ENCODE data around the gene ANKH. TPM values are rescaled to one million over a fixed set of nuclear protein-coding genes. Genes with fewer than 3 reads are reported as not detected.
"Not testable (repeated sequence)": the region's sequence is repeated elsewhere in the genome, so short reads cannot be mapped to it uniquely, and the experiment has no call there.

ANKH gene
- total RNA-seq, 4 donors from 2014 or later, result 33.4 to 49.4 (median 38.0) TPM

DNA sequence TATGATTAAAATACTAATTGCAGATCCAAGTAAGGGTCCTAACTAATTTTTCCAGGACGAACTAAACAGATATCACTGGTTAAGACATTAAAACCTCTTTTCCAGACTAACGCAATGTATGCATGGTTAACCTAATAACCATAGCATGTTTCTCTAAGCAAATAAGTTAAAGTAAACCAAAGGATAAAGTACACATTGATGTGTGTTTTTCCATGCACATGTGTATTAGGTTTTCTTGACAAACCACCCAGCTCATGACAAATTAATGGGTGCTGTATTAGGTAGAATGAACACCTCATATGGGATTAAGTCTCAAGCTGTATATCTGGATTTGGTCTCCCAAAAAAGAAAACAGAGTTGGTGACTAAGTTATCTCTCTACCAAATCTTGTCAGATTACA is 45.6 kb downstream of the ANKH start:
- 98% methylated on average over 2 of the region's 2 CpGs for WGBS
- TF ChIP-seq POLR2A (IDR thresholded peaks at IDR 0.05; ENCODE audit: low read depth) (no peak), EP300 (IDR thresholded peaks at IDR 0.05) (no peak), POLR2AphosphoS5 (IDR thresholded peaks at IDR 0.05) (no peak)
- TF ChIP-seq, protein P1, sequence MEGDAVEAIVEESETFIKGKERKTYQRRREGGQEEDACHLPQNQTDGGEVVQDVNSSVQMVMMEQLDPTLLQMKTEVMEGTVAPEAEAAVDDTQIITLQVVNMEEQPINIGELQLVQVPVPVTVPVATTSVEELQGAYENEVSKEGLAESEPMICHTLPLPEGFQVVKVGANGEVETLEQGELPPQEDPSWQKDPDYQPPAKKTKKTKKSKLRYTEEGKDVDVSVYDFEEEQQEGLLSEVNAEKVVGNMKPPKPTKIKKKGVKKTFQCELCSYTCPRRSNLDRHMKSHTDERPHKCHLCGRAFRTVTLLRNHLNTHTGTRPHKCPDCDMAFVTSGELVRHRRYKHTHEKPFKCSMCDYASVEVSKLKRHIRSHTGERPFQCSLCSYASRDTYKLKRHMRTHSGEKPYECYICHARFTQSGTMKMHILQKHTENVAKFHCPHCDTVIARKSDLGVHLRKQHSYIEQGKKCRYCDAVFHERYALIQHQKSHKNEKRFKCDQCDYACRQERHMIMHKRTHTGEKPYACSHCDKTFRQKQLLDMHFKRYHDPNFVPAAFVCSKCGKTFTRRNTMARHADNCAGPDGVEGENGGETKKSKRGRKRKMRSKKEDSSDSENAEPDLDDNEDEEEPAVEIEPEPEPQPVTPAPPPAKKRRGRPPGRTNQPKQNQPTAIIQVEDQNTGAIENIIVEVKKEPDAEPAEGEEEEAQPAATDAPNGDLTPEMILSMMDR (IDR thresholded peaks at IDR 0.05), result no peak
- DNase-seq (ENCODE audit: extremely low spot score), result no peak
- intact Hi-C loops (cut with DNase I), result no loop called here
- no peak overlapping the region for H3K4me3 ChIP-seq
- H3K27me3 ChIP-seq, result no peaks in the 10 kb centered on the region
- no peak overlapping the region for H3K27ac ChIP-seq (replicated peaks in 1 of 4)
- H3K4me1 ChIP-seq, result peaks cover 17 to 29% (median 22%) of the 10 kb centered on the region in 4 donors
- H3K9me3 ChIP-seq, result no peaks in the 10 kb centered on the region
- H3K36me3 ChIP-seq, result no peaks in the 10 kb centered on the region

DNA sequence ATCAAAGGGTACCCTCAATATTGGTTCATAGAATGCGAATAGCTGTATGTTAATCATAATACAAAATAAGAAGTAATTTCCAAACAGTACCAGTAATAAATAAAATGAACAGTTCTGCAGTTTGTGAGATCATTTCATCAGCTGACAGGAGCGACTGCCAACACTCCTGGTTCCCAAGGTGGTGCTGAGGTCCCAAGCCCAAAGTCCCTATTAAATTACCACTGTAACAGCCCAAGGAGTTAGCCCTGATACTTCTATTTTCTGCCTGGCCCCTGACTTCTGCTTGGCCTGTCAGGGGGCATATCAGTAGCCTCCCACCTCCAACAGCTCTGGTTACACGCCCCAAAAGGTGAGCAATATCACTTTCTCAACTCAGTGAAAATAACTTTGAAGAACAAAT is 47.1 kb downstream of the ANKH start:
- intact Hi-C loops (cut with DNase I), result no loop called here
- Histone ChIP-seq H3K4me3 (no peak overlapping the region), H3K27me3 (no peaks in the 10 kb centered on the region), H3K27ac (replicated peaks in 1 of 4) (no peak overlapping the region), H3K9me3 (no peaks in the 10 kb centered on the region), H3K36me3 (no peaks in the 10 kb centered on the region), H3K4me1 (peaks cover 17 to 27% (median 20%) of the 10 kb centered on the region in 4 donors)
- 89% methylated on average over 3 of the region's 3 CpGs for WGBS
- TF ChIP-seq, protein P1 (IDR thresholded peaks at IDR 0.05), result no peak
- no peak for TF ChIP-seq POLR2AphosphoS5 (IDR thresholded peaks at IDR 0.05)
- no peak for TF ChIP-seq EP300 (IDR thresholded peaks at IDR 0.05)
- TF ChIP-seq POLR2A (IDR thresholded peaks at IDR 0.05; ENCODE audit: low read depth), result no peak
- no peak for DNase-seq (ENCODE audit: extremely low spot score)

DNA sequence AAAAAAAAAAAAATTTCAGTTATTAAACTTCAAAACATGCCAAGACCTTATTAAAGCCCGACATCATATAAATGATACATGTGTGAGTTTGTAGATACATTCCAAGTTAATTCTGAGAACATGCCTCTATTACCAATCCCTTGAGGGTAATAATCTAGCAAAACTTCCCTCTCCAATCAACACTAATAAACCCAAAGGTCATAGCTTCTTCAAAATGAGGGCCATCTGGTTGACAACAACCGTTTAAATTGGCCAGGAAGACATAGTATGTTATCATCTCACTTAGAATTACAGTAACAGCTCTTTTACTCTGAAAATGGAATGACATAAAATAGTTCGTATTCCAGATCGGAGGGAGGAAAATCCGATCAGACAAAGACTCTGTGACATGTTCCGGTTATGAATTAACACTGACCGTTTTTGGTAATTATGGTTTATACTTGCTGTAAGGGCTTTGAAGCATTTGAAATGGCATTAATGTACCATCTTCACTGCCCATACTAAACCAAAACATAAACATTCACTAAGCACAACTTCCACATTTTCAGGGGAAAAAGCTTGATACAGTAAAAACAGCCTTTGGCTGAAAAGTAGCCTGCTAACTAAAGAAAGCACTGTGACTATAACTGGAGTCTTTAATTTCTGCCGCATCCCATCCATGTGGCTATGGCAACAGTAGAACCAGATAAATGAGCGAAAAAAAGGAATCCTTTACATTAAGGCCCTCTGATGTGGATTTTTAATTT is 50.3 kb downstream of the ANKH start:
- H3K4me3 ChIP-seq, result no peak overlapping the region
- peaks cover 12 to 36% (median 20%) of the 10 kb centered on the region in 4 donors for H3K4me1 ChIP-seq
- no peaks in the 10 kb centered on the region for H3K36me3 ChIP-seq
- WGBS, result 72% methylated on average over 9 of the region's 9 CpGs
- intact Hi-C loops (cut with DNase I), result no loop called here
- H3K9me3 ChIP-seq, result no peaks in the 10 kb centered on the region
- no peak overlapping the region for H3K27ac ChIP-seq (replicated peaks in 1 of 4)
- H3K27me3 ChIP-seq, result no peaks in the 10 kb centered on the region
- DNase-seq (ENCODE audit: extremely low spot score), result no peak
- TF ChIP-seq, protein P1 (IDR thresholded peaks at IDR 0.05), result no peak
- TF ChIP-seq POLR2A (IDR thresholded peaks at IDR 0.05; ENCODE audit: low read depth) (no peak), EP300 (IDR thresholded peaks at IDR 0.05) (no peak), POLR2AphosphoS5 (IDR thresholded peaks at IDR 0.05) (no peak)

DNA sequence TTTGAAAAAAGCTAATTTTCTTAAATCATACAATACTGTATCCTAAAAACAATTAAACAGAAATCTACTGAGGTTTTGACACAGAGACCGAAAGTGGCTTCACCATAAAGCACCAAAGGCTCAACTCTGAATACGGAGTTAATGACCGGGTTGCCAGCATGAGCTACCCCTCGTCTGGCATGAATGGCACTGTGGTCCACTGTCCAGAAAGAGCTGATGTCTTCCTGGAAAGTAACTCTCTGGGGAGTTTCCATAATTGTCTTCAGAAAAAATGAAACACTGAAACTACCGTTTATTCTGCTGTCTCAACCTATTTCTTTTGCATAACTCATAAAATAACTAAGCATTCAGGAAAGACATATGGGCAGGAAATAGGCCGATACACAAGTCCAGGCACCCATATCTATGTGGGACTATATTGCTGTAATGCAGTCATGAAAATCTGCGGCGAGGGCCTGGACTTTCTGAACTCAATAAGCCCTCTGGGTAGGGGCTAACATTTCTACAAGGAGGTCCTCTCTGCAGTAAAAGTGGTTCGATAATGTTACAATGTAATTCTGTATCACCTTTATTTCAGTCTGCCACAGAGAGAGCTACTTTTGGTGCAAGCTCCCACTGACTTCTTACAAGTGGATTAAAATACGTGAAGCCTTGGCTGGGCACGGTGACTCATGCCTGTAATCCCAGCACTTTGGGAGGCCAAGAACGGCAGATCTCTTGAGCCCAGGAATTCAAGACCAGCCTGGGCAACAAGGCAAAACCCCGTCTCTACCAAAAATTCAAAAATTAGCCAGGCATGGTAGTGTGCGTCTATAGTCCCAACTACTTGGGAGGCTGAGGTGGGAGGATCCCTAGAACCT is 52.4 kb downstream of the ANKH start:
- WGBS, result 77% methylated on average over 14 of the region's 14 CpGs
- intact Hi-C loops (cut with DNase I), result no loop called here
- DNase-seq (ENCODE audit: extremely low spot score), result no peak
- H3K27me3 ChIP-seq, result no peaks in the 10 kb centered on the region
- no peak for TF ChIP-seq POLR2A (IDR thresholded peaks at IDR 0.05; ENCODE audit: low read depth)
- TF ChIP-seq, protein P1 (IDR thresholded peaks at IDR 0.05), result no peak
- no peak for TF ChIP-seq EP300 (IDR thresholded peaks at IDR 0.05)
- TF ChIP-seq POLR2AphosphoS5 (IDR thresholded peaks at IDR 0.05), result no peak
- peaks cover 12 to 29% (median 16%) of the 10 kb centered on the region in 4 donors for H3K4me1 ChIP-seq
- no peak overlapping the region for H3K4me3 ChIP-seq
- no peak overlapping the region for H3K27ac ChIP-seq (replicated peaks in 1 of 4)
- H3K9me3 ChIP-seq, result peaks cover 0 to 3% (median 0%) of the 10 kb centered on the region in 4 donors
- H3K36me3 ChIP-seq, result no peaks in the 10 kb centered on the region

DNA sequence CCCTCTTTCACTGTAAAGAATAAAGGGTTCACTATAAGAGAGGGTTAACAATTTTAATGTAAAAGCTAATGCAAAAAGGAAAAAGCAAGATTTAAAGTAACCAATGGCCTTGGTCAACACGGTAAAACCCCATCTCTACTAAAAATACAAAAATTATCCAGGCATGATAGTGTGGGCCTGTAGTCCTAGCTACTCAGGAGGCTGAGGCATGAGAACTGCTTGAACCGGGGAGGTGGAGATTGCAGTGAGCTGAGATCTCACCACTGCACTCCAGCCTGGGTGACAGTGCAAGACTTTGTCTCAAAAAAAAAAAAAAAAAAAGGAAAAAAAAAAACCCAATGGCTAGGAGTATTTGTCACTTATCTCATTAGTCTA is 53.8 kb downstream of the ANKH start:
- H3K4me3 ChIP-seq; DNase-seq (ENCODE audit: extremely low spot score); H3K27me3 ChIP-seq; H3K36me3 ChIP-seq; intact Hi-C loops (cut with DNase I); H3K27ac ChIP-seq (replicated peaks in 1 of 4); H3K9me3 ChIP-seq: not testable (repeated sequence)
- peaks cover 12 to 29% (median 16%) of the 10 kb centered on the region in 4 donors for H3K4me1 ChIP-seq
- 95% methylated on average over 2 of the region's 2 CpGs for WGBS
